Measurements from ENCODE around the gene PPY.

DNA sequence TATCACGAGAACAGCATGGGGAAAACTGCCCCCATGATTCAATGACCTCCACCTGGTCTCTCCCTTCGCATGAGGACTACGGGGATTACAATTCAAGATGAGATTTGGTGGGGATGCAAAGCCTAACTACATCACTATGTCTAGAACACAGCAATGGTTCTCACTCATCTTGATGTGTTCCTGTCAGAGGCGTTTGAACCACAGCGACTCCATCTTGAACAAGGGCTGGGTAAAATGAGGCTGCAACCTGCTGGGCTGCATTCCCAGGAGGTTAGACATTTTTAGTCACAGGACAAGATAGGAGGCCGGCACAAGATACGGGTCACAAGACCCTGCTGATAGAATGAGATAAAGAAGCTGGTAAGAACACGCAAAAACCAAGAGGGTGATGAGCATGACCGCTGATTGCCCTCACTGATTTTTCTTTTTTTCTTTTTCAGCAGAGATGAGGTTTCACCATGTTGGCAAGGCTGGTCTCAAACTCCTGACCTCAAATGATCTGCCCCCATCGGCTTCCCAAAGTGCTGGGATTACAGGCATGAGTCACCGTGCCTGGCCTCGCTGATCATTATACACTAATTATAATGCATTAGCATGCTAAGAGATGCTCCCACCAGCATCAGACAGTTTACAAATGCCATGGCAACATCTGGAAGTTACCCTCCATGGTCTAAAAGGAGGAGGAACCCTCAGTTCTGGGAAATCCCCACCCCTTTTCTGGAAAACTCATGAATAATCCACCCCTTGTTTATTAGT lies 3.0 kb upstream of the PPY start:
- TF ChIP-seq, protein P1, sequence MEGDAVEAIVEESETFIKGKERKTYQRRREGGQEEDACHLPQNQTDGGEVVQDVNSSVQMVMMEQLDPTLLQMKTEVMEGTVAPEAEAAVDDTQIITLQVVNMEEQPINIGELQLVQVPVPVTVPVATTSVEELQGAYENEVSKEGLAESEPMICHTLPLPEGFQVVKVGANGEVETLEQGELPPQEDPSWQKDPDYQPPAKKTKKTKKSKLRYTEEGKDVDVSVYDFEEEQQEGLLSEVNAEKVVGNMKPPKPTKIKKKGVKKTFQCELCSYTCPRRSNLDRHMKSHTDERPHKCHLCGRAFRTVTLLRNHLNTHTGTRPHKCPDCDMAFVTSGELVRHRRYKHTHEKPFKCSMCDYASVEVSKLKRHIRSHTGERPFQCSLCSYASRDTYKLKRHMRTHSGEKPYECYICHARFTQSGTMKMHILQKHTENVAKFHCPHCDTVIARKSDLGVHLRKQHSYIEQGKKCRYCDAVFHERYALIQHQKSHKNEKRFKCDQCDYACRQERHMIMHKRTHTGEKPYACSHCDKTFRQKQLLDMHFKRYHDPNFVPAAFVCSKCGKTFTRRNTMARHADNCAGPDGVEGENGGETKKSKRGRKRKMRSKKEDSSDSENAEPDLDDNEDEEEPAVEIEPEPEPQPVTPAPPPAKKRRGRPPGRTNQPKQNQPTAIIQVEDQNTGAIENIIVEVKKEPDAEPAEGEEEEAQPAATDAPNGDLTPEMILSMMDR (IDR thresholded peaks at IDR 0.05; ENCODE audit: low read length): no peak
- TF ChIP-seq EZH2 (IDR thresholded peaks at IDR 0.05; ENCODE audit: borderline replicate concordance, low read length): no peak
